Measurements from ENCODE around the gene TRAK2. TPM values are rescaled to one million over a fixed set of nuclear protein-coding genes. Genes with fewer than 3 reads are reported as not detected.

The TRAK2 gene
- total and polyA plus RNA-seq, 2 experiments from 2014 or later: 6.7 to 17.0 TPM

- TF ChIP-seq STAT1 (IDR thresholded peaks at IDR 0.05; ENCODE audit: unreplicated experiment) (no peak), POLR2AphosphoS5 (IDR thresholded peaks at IDR 0.05; ENCODE audit: low read depth) (no peak), ETS1 (IDR thresholded peaks at IDR 0.05) (no peak)
Measured at GRCh38 chr2:201361078-201361733, 90.1 kb downstream of the TRAK2 start (continued).

GRCh38 chr2:201360256-201360655 lies 91.0 kb downstream of the TRAK2 start:
- H3K4me3 Mint-ChIP-seq: no peak overlapping the region
- no peak for TF ChIP-seq CREB1 (CRISPR knock-in tag; IDR thresholded peaks at IDR 0.05; ENCODE audit: low read depth)
- no peak for TF ChIP-seq STAT1 (IDR thresholded peaks at IDR 0.05; ENCODE audit: unreplicated experiment)
- no peak for TF ChIP-seq ZNF114 (CRISPR knock-in tag; IDR thresholded peaks at IDR 0.05)
- TF ChIP-seq CTCF (conservative IDR thresholded peaks at IDR 0.05; ENCODE audit: low read depth in 2 of 2): no peak

GRCh38 chr2:201358684-201359083 lies 92.6 kb downstream of the TRAK2 start:
- H3K4me3 ChIP-seq: no peak overlapping the region
- H3K4me2 ChIP-seq: no peak overlapping the region
- H3K4me1 Mint-ChIP-seq: peaks cover 2% of the 10 kb centered on the region; the same call in 1 of the 3 replicates
- H3K9me3 Mint-ChIP-seq: peaks cover 7% of the 10 kb centered on the region; the same call in 1 of the 3 replicates
- H3F3A ChIP-seq (replicated peaks; ENCODE audit: low read depth): no peaks in the 10 kb centered on the region
- no peaks in the 10 kb centered on the region for H3K79me2 ChIP-seq (replicated peaks; ENCODE audit: insufficient read depth)
- H3K4me3 Mint-ChIP-seq: no peak overlapping the region
- H3K27me3 ChIP-seq (ENCODE audit: insufficient read depth): no peaks in the 10 kb centered on the region
- peaks cover 9% of the 10 kb centered on the region; the same call in 2 of the 3 replicates for H3K36me3 Mint-ChIP-seq (ENCODE audit: low read depth)
- DNase-seq (ENCODE audit: low spot score): no peak
- H3K36me3 ChIP-seq (ENCODE audit: insufficient read depth): no peaks in the 10 kb centered on the region
- H2AFZ ChIP-seq: no peak overlapping the region
- ATAC-seq: no peak
- no peak overlapping the region for H3K27ac ChIP-seq (ENCODE audit: low read depth)
- no peaks in the 10 kb centered on the region for H3K27me3 Mint-ChIP-seq (ENCODE audit: insufficient read depth, low read depth, poor library complexity)
- no peaks in the 10 kb centered on the region for H3K4me1 ChIP-seq (ENCODE audit: insufficient read depth)
- no peak overlapping the region for H3K27ac Mint-ChIP-seq
- H3K9me2 ChIP-seq (ENCODE audit: insufficient read depth): no peaks in the 10 kb centered on the region
- no peaks in the 10 kb centered on the region for H4K20me1 ChIP-seq (replicated peaks; ENCODE audit: insufficient read depth)
- TF ChIP-seq ZNF331 (CRISPR knock-in tag; IDR thresholded peaks at IDR 0.05; ENCODE audit: low read depth): no peak
- no peak for TF ChIP-seq JUNB (IDR thresholded peaks at IDR 0.05; ENCODE audit: unreplicated experiment)
- no peak for TF ChIP-seq ZNF462 (CRISPR knock-in tag; IDR thresholded peaks at IDR 0.05)

More at GRCh38 chr2:201360256-201360655, 91.0 kb downstream of the TRAK2 start:
- Histone ChIP-seq H3F3A (replicated peaks; ENCODE audit: low read depth) (no peaks in the 10 kb centered on the region), H3K27me3 (ENCODE audit: insufficient read depth) (no peaks in the 10 kb centered on the region), H2AFZ (no peak overlapping the region), H3K4me3 (no peak overlapping the region), H4K20me1 (replicated peaks; ENCODE audit: insufficient read depth) (no peaks in the 10 kb centered on the region), H3K79me2 (replicated peaks; ENCODE audit: insufficient read depth) (no peaks in the 10 kb centered on the region), H3K27ac (ENCODE audit: low read depth) (no peak overlapping the region), H3K4me2 (no peak overlapping the region), H3K4me1 (ENCODE audit: insufficient read depth) (no peaks in the 10 kb centered on the region), H3K36me3 (ENCODE audit: insufficient read depth) (no peaks in the 10 kb centered on the region), H3K9me2 (ENCODE audit: insufficient read depth) (no peaks in the 10 kb centered on the region)
- peaks cover 10% of the 10 kb centered on the region; the same call in 1 of the 3 replicates for H3K9me3 Mint-ChIP-seq
- ATAC-seq (no peak), DNase-seq (ENCODE audit: low spot score) (no peak)
- no peaks in the 10 kb centered on the region for H3K27me3 Mint-ChIP-seq (ENCODE audit: insufficient read depth, low read depth, poor library complexity)
- H3K4me1 Mint-ChIP-seq: peaks cover 2% of the 10 kb centered on the region; the same call in 1 of the 3 replicates
- peaks cover 12% of the 10 kb centered on the region; the same call in 2 of the 3 replicates for H3K36me3 Mint-ChIP-seq (ENCODE audit: low read depth)
- H3K27ac Mint-ChIP-seq: no peak overlapping the region

Measured in GM23338 (cell line).